Mesodermal cell (in vitro differentiated cells): ENCODE data around the gene DCLRE1B.

Experiments used
- H3K27ac ChIP-seq: 2 replicates; pipeline ENCODE4 v1.7.0; 2013; ENCODE audit warnings: mild to moderate bottlenecking, low read depth, low read length, moderate library complexity; ENCODE audit not compliant: severe bottlenecking
- H3K36me3 ChIP-seq: 2 replicates; pipeline ENCODE4 v1.7.1; 2013; ENCODE audit warnings: mild to moderate bottlenecking, low read length, moderate library complexity; ENCODE audit not compliant: control insufficient read depth, insufficient read depth
- H3K4me1 ChIP-seq: one replicate; pipeline ENCODE4 v1.7.1; 2013; ENCODE audit warnings: mild to moderate bottlenecking, low read length; ENCODE audit not compliant: insufficient read depth, control insufficient read depth, poor library complexity, severe bottlenecking
- H3K4me3 ChIP-seq: 2 replicates; pipeline ENCODE4 v1.7.0; 2013; ENCODE audit warnings: low read length, control low read depth, mild to moderate bottlenecking; ENCODE audit not compliant: insufficient read depth, poor library complexity, severe bottlenecking; ENCODE audit errors: extremely low read depth
- H3K9me3 ChIP-seq: 2 replicates; pipeline ENCODE4 v1.7.1; 2013; ENCODE audit warnings: mild to moderate bottlenecking, low read length, moderate library complexity; ENCODE audit not compliant: control insufficient read depth
- WGBS, 2 experiments: methylation state at CpG; one replicate each; pipeline ENCODE4 v1.1.5; 2013; ENCODE audit warnings: missing lambda C conversion rate in 2 of 2; ENCODE audit not compliant: insufficient coverage in 2 of 2; 5-methylcytosine and 5-hydroxymethylcytosine counted together

The DCLRE1B gene

DNA sequence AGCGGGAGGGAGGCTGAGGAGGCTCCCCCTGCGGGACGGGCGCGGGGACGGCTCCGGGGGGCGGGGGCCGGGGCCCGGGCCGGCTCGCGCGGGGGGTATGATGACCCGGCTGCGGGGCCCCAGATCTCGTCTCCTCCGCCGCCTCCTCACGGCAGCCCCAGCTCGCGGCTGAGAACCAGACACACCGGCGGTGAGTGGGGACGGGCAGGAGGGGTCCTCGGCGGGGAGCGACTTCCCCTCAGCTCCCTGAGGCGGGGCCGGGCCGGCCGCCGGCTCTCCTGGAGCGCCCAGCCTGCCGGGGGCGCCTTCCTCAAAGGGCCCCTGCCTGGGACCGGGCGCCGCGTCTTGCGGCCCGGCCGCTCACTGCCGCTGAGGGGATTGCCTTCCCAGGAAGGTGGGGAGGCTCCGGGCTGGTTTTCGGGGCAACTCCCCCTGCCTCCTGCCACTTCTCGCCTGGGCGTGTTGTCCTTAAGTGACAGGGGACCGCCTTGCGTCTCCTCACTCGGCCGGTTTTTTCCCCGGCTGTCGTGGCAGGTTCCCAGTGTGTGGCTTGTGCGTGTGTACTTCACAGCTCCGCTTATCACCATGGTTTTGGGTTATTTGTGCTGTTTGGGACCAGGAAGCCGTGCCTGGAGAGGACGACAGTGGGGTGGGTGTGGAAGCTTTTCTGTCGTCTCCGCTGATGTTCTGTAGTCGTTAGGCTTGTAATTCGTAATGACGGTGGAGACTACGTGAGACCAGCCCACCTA is 24.8 kb downstream of the DCLRE1B start:
- peak overlapping the region; percentile 74 for H3K4me3 ChIP-seq
- peak overlapping the region; percentile 92 for H3K27ac ChIP-seq
- H3K4me1 ChIP-seq = peaks cover 5% of the 10 kb centered on the region
- peaks cover 3% of the 10 kb centered on the region for H3K36me3 ChIP-seq
- WGBS, 2 experiments = 0 to 1% methylated on average over 38 to 53 of the region's 64 CpGs
- H3K9me3 ChIP-seq = no peaks in the 10 kb centered on the region

GRCh38 chr1:113930499-113931161 is 25.5 kb downstream of the DCLRE1B start:
- H3K9me3 ChIP-seq = no peaks in the 10 kb centered on the region
- WGBS, 2 experiments = 2% methylated on average over 5 of the region's 8 CpGs; no CpG with 5 or more reads in 1 of the 2 experiments
- peaks cover 3% of the 10 kb centered on the region for H3K36me3 ChIP-seq
- H3K27ac ChIP-seq = peak overlapping the region; percentile 92
- H3K4me3 ChIP-seq = peak overlapping the region; percentile 74
- H3K4me1 ChIP-seq = peaks cover 5% of the 10 kb centered on the region

- Histone ChIP-seq H3K36me3 (peaks cover 3% of the 10 kb centered on the region), H3K27ac (no peak overlapping the region), H3K4me1 (peaks cover 5% of the 10 kb centered on the region), H3K9me3 (no peaks in the 10 kb centered on the region), H3K4me3 (peak overlapping the region; percentile 74)
- WGBS, 2 experiments = 100% methylated on average over 1 of the region's 3 CpGs
Observed at GRCh38 chr1:113931451-113931851, 26.3 kb downstream of the DCLRE1B start.

- H3K27ac ChIP-seq = no peak overlapping the region
- H3K9me3 ChIP-seq = no peaks in the 10 kb centered on the region
- peaks cover 3% of the 10 kb centered on the region for H3K36me3 ChIP-seq
- H3K4me3 ChIP-seq = no peak overlapping the region
- H3K4me1 ChIP-seq = peaks cover 2% of the 10 kb centered on the region
Observed at GRCh38 chr1:113934006-113934405, 28.9 kb downstream of the DCLRE1B start.

DNA sequence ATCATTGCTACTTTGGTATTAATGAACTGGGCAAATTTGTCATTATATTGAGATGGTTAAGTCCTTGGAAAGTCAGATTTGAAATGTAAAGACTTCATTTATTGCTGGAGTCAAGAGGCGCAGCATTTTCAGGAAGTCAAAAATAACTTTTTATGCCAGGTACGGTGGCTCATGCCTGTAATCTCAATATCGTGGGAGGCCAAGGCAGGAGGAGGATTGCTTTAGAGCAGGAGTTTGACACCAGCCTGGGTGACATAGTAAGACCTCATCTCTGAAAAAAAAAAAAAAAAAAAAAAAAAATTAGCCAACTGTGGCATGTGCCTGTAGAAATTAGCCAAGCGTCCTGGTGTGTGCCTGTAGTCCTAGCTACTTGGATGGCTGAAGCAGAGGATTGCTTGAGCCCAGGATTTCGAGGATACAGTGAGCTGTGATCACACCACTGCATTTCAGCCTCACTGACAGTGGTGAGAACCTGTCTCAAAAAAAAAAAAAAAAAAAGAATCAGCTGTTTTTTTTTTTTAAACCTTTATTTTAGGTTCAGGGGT is 29.5 kb downstream of the DCLRE1B start:
- H3K4me3 ChIP-seq = no peak overlapping the region
- no peaks in the 10 kb centered on the region for H3K9me3 ChIP-seq
- no peak overlapping the region for H3K27ac ChIP-seq
- 84 to 94% methylated on average over 4 to 5 of the region's 5 CpGs for WGBS, 2 experiments
- peaks cover 2% of the 10 kb centered on the region for H3K4me1 ChIP-seq
- H3K36me3 ChIP-seq = peaks cover 3% of the 10 kb centered on the region

- WGBS, 2 experiments = 100% methylated on average over 1 of the region's 1 CpG; no CpG with 5 or more reads in 1 of the 2 experiments
- no peak overlapping the region for H3K4me3 ChIP-seq
Observed at GRCh38 chr1:113935176-113935575, 30.1 kb downstream of the DCLRE1B start.

DNA sequence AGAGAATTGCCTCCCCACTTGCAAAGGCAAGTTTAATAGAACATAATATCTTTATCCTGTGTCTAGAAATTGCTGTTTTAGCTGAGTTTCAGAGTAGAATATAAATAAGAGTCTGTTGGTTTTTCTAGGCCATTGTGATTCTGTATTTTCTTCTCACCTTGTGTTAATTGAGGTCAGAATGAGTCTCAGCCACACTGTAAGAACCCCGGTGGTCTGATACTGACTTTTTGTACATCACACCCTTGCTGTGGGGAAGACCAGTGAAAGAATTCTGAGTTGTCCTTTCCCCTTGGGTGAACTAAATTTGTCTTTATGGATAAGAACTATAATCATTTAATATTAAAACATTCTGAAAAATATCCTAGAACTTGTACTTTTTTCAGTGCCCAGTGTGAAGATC is 30.8 kb downstream of the DCLRE1B start:
- peaks cover 15% of the 10 kb centered on the region for H3K36me3 ChIP-seq
- no peak overlapping the region for H3K27ac ChIP-seq
- H3K4me3 ChIP-seq = no peak overlapping the region
- peaks cover 2% of the 10 kb centered on the region for H3K4me1 ChIP-seq
- 83% methylated on average over 1 of the region's 1 CpG; no CpG with 5 or more reads in 1 of the 2 experiments for WGBS, 2 experiments
- H3K9me3 ChIP-seq = no peaks in the 10 kb centered on the region

More at GRCh38 chr1:113935176-113935575, 30.1 kb downstream of the DCLRE1B start:
- no peaks in the 10 kb centered on the region for H3K9me3 ChIP-seq
- H3K4me1 ChIP-seq = peaks cover 2% of the 10 kb centered on the region
- H3K27ac ChIP-seq = no peak overlapping the region
- H3K36me3 ChIP-seq = peaks cover 7% of the 10 kb centered on the region

GRCh38 chr1:113937146-113937545 is 32.0 kb downstream of the DCLRE1B start:
- no peak overlapping the region for H3K27ac ChIP-seq
- H3K4me1 ChIP-seq = peaks cover 2% of the 10 kb centered on the region
- no peaks in the 10 kb centered on the region for H3K9me3 ChIP-seq
- H3K36me3 ChIP-seq = peaks cover 25% of the 10 kb centered on the region
- H3K4me3 ChIP-seq = no peak overlapping the region
- 83% methylated on average over 1 of the region's 1 CpG; no CpG with 5 or more reads in 1 of the 2 experiments for WGBS, 2 experiments

GRCh38 chr1:113938192-113938591 is 33.1 kb downstream of the DCLRE1B start:
- H3K4me1 ChIP-seq = peaks cover 2% of the 10 kb centered on the region
- WGBS, 2 experiments = 68 to 78% methylated on average over 5 of the region's 5 CpGs
- H3K27ac ChIP-seq = no peak overlapping the region
- H3K9me3 ChIP-seq = no peaks in the 10 kb centered on the region
- H3K4me3 ChIP-seq = no peak overlapping the region
- peaks cover 30% of the 10 kb centered on the region for H3K36me3 ChIP-seq

GRCh38 chr1:113940365-113941244 is 35.5 kb downstream of the DCLRE1B start:
- 89 to 92% methylated on average over 7 to 14 of the region's 16 CpGs for WGBS, 2 experiments
- peaks cover 2% of the 10 kb centered on the region for H3K4me1 ChIP-seq
- H3K36me3 ChIP-seq = peaks cover 45% of the 10 kb centered on the region
- H3K4me3 ChIP-seq = no peak overlapping the region
- peaks cover 4% of the 10 kb centered on the region for H3K9me3 ChIP-seq
- H3K27ac ChIP-seq = no peak overlapping the region
